Uterus (tissue), 2 donors: ENCODE data around the gene CACNA2D4.

Source experiments
- CTCF ChIP-seq, 4 experiments: fragments of 200-600 bp in 2 of 4; fragments of 450-650 bp in 2 of 4; sonication (generic) in 2 of 4; IDR thresholded peaks; one replicate each; pipeline ENCODE4 v1.5.1; 2016 to 2019; ENCODE audit warnings: antibody characterized with exemption in 4 of 4, mild to moderate bottlenecking in 2 of 4, moderate library complexity in 1 of 4
- POLR2A ChIP-seq, 2 donors: fragments of 450-650 bp; IDR thresholded peaks; one replicate each; pipeline ENCODE4 v1.6.1; 2016; ENCODE audit warnings: antibody characterized with exemption in 2 of 2, mild to moderate bottlenecking in 1 of 2, moderate library complexity in 1 of 2

GRCh38 chr12:1763153-1763552 lies 155.3 kb downstream of the CACNA2D4 start:
- TF ChIP-seq POLR2A (IDR thresholded peaks at IDR 0.05) (no peak), CTCF (IDR thresholded peaks at IDR 0.05) (no peak)
